GM11168 (cell line): Measurements from ENCODE around the gene LCNL1.
"Not testable (repeated sequence)": the region's sequence is repeated elsewhere in the genome, so short reads cannot be mapped to it uniquely, and the experiment has no call there.

Experiments used
- in situ Hi-C: fragments of 300-500 bp; cut with MboI; formaldehyde crosslinking; loops from one replicate; pipeline ENCODE4 v1.12.0; 2022; ENCODE audit warnings: low sequenced_read_pairs; ENCODE audit not compliant: unreplicated experiment

LCNL1 gene

GRCh38 chr9:136990242-136990911, 7.6 kb downstream of the LCNL1 start:
- in situ Hi-C loops: no loop called here

GRCh38 chr9:136991993-136992818, 9.4 kb downstream of the LCNL1 start, which contains the start of gene PAXX:
Gene PAXX, plus strand, starts transcription at chr9:136992422. Its CDS starts 22 bp downstream, at chr9:136992444.
- in situ Hi-C loops: no loop called here

GRCh38 chr9:136992819-136993369, 10.1 kb downstream of the LCNL1 start:
- in situ Hi-C loops: no loop called here

- in situ Hi-C loops: no loop called here
Measured at GRCh38 chr9:136994180-136994887, 11.5 kb downstream of the LCNL1 start.

GRCh38 chr9:136994888-136995230, 12.1 kb downstream of the LCNL1 start:
- in situ Hi-C loops: no loop called here

GRCh38 chr9:136995362-136995761, 12.6 kb downstream of the LCNL1 start:
- in situ Hi-C loops: no loop called here

- in situ Hi-C loops: no loop called here
Measured at GRCh38 chr9:136995772-136996311, 13.0 kb downstream of the LCNL1 start.

GRCh38 chr9:136996361-136997292, 13.8 kb downstream of the LCNL1 start, which contains the start of gene CLIC3:
Gene CLIC3, minus strand, starts transcription at chr9:136996568. Its CDS starts 25 bp downstream, at chr9:136996543.
- in situ Hi-C loops: no loop called here

GRCh38 chr9:136997371-136997770, 14.6 kb downstream of the LCNL1 start:
- in situ Hi-C loops: no loop called here

- in situ Hi-C loops: no loop called here
Measured at GRCh38 chr9:136997830-136998234, 15.0 kb downstream of the LCNL1 start.

- in situ Hi-C loops: no loop called here
Measured at GRCh38 chr9:137000177-137000930, 17.6 kb downstream of the LCNL1 start.

GRCh38 chr9:137001857-137002645, 19.3 kb downstream of the LCNL1 start:
- in situ Hi-C loops: no loop called here

GRCh38 chr9:137002646-137003041, 19.9 kb downstream of the LCNL1 start:
- in situ Hi-C loops: no loop called here

- in situ Hi-C loops: not testable (repeated sequence)
Measured at GRCh38 chr9:137004285-137004684, 21.5 kb downstream of the LCNL1 start.

- in situ Hi-C loops: no loop called here
Measured at GRCh38 chr9:137006116-137007003, 23.6 kb downstream of the LCNL1 start.

GRCh38 chr9:137007108-137007815, 24.5 kb downstream of the LCNL1 start:
- in situ Hi-C loops: no loop called here
